K562 (cell line): ENCODE data around the gene GUCY1A2.

Experiments
- CBX1 ChIP-seq: sonication (generic); IDR thresholded peaks from 2 replicates; pipeline ENCODE4 v1.6.1; 2016; ENCODE audit warnings: antibody characterized with exemption, low read depth, mild to moderate bottlenecking
- MAX ChIP-seq: sonication (generic); formaldehyde crosslinking; IDR thresholded peaks from 2 replicates; pipeline ENCODE4 v1.9.0; 2022; ENCODE audit warnings: mild to moderate bottlenecking, missing genetic modification reagents
- NFATC3 ChIP-seq: fragments of 450-650 bp; IDR thresholded peaks from 2 replicates; pipeline ENCODE4 v1.6.1; 2017; ENCODE audit warnings: mild to moderate bottlenecking
- POLR2AphosphoS2 ChIP-seq: IDR thresholded peaks from 2 replicates; pipeline ENCODE4 v1.6.1; 2012; ENCODE audit warnings: low read length, improper control_type of control experiment
- PURB ChIP-seq: sonication (generic); formaldehyde crosslinking; IDR thresholded peaks from 2 replicates; pipeline ENCODE4 v1.9.0; 2021; ENCODE audit warnings: low read depth, mild to moderate bottlenecking, missing genetic modification reagents
- RAD21 ChIP-seq, 2 experiments: fragments of 250-450 bp in 1 of 2; fragments of 450-650 bp in 1 of 2; sonication (Bioruptor Pico) in 1 of 2; formaldehyde crosslinking in 1 of 2; IDR thresholded peaks in 1 of 2; conservative IDR thresholded peaks in 1 of 2; 2 replicates each; pipeline versions ENCODE4 v1.4.0 to v1.8.0; 2020 to 2022; ENCODE audit warnings: mild to moderate bottlenecking in 2 of 2, moderate library complexity in 1 of 2
- SIN3A ChIP-seq, 2 experiments: fragments of 150-350 bp in 1 of 2; IDR thresholded peaks; 2 replicates each; pipeline ENCODE4 v1.6.1; 2011 to 2016; ENCODE audit warnings: borderline replicate concordance in 2 of 2, low read depth in 2 of 2, low read length in 2 of 2, mild to moderate bottlenecking in 2 of 2, moderate library complexity in 2 of 2; ENCODE audit not compliant: control insufficient read depth in 1 of 2
- TAL1 ChIP-seq: fragments of 450-650 bp; IDR thresholded peaks from 2 replicates; pipeline ENCODE4 v1.6.1; 2016; ENCODE audit warnings: mild to moderate bottlenecking
- TCF7 ChIP-seq: sonication (generic); IDR thresholded peaks from 2 replicates; pipeline ENCODE4 v1.6.1; 2016; ENCODE audit warnings: antibody characterized with exemption, borderline replicate concordance
- TSHZ1 ChIP-seq: fragments of 250-450 bp; sonication (Bioruptor Pico); IDR thresholded peaks from 2 replicates; pipeline ENCODE4 v1.4.0; 2020; ENCODE audit warnings: mild to moderate bottlenecking, moderate library complexity
- ZBTB1 ChIP-seq: sonication (generic); formaldehyde crosslinking; IDR thresholded peaks from 2 replicates; pipeline ENCODE4 v1.8.1; 2023; ENCODE audit warnings: missing genetic modification reagents, low read depth, mild to moderate bottlenecking, borderline replicate concordance
- ZNF449 ChIP-seq: fragments of 250-450 bp; sonication (Bioruptor Pico); IDR thresholded peaks from 2 replicates; pipeline ENCODE4 v1.8.0; 2022; ENCODE audit warnings: moderate library complexity, mild to moderate bottlenecking, inconsistent platforms

- TF ChIP-seq NFATC3 (no peak), RAD21 (CRISPR knock-in tag; conservative IDR thresholded peaks at IDR 0.05 in 1 of 2, IDR thresholded peaks at IDR 0.05 in 1 of 2) (no peak), TCF7 (no peak), POLR2AphosphoS2 (no peak), ZNF449 (CRISPR knock-in tag) (no peak), TAL1 (no peak), CBX1 (no peak), TSHZ1 (CRISPR knock-in tag) (no peak), MAX (CRISPR knock-in tag) (no peak), ZBTB1 (CRISPR knock-in tag) (no peak), SIN3A (IDR thresholded peaks at IDR 0.05; ENCODE audit: borderline replicate concordance in 2 of 2, control insufficient read depth in 1 of 2, low read depth in 2 of 2, low read length in 2 of 2) (no peak), PURB (CRISPR knock-in tag) (no peak)
Observed at GRCh38 chr11:106937111-106937510, 81.2 kb downstream of the GUCY1A2 start.
